HG03442 (cell line): Measurements from ENCODE around the gene MIB2.

ENCODE experiments used
- ATAC-seq: cut with Tn5 transposase; IDR thresholded peaks from one replicate; pipeline ENCODE4 v1.9.1; 2021; ENCODE audit warnings: mild to moderate bottlenecking, moderate library complexity; ENCODE audit not compliant: unreplicated experiment

MIB2 gene

GRCh38 chr1:1614204-1614953, 921 bp upstream of the MIB2 start:
- ATAC-seq: no peak

- ATAC-seq: no peak
Measured at GRCh38 chr1:1614954-1615255, 395 bp upstream of the MIB2 start.

- ATAC-seq: peak; percentile 2
Measured at GRCh38 chr1:1616045-1616790, 918 bp downstream of the MIB2 start.

GRCh38 chr1:1616838-1617237, 1.5 kb downstream of the MIB2 start:
- ATAC-seq: no peak

- ATAC-seq: no peak
Measured at GRCh38 chr1:1617516-1617915, 2.2 kb downstream of the MIB2 start.

- no peak for ATAC-seq
Measured at GRCh38 chr1:1617925-1618324, 2.6 kb downstream of the MIB2 start.

GRCh38 chr1:1618396-1619068, 3.2 kb downstream of the MIB2 start:
- no peak for ATAC-seq

GRCh38 chr1:1619917-1620361, 4.6 kb downstream of the MIB2 start:
- ATAC-seq: no peak

GRCh38 chr1:1620433-1621139, 5.3 kb downstream of the MIB2 start:
- no peak for ATAC-seq

- ATAC-seq: no peak
Measured at GRCh38 chr1:1621173-1622009, 6.1 kb downstream of the MIB2 start.

- no peak for ATAC-seq
Measured at GRCh38 chr1:1622010-1622787, 6.9 kb downstream of the MIB2 start.

- no peak for ATAC-seq
Measured at GRCh38 chr1:1622788-1623094, 7.4 kb downstream of the MIB2 start.

- no peak for ATAC-seq
Measured at GRCh38 chr1:1623181-1623630, 7.9 kb downstream of the MIB2 start.

GRCh38 chr1:1623631-1624442, 8.5 kb downstream of the MIB2 start:
- no peak for ATAC-seq

GRCh38 chr1:1624443-1625403, 9.4 kb downstream of the MIB2 start:
- no peak for ATAC-seq

GRCh38 chr1:1625404-1625775, 10.1 kb downstream of the MIB2 start:
- no peak for ATAC-seq

- no peak for ATAC-seq
Measured at GRCh38 chr1:1625824-1626206, 10.5 kb downstream of the MIB2 start.
